ENCODE results near the gene KCNQ1. TPM values are rescaled to one million over a fixed set of nuclear protein-coding genes. Genes with fewer than 3 reads are reported as not detected.

Gene KCNQ1
- total RNA-seq, 1 experiment from 2014 or later, result 2.3 TPM

- Histone ChIP-seq H2BK5ac (ENCODE audit: insufficient read length, low read length) (no peak overlapping the region), H2BK15ac (ENCODE audit: low read depth, low read length) (no peak overlapping the region), H3K4me2 (ENCODE audit: insufficient read depth, insufficient read length, low read length) (no peak overlapping the region), H2AFZ (ENCODE audit: low read length) (no peak overlapping the region), H2BK20ac (ENCODE audit: low read depth, low read length, poor library complexity, severe bottlenecking) (no peak overlapping the region), H2BK12ac (ENCODE audit: insufficient read length, low read depth, low read length) (no peak overlapping the region), H3K9me3 (ENCODE audit: control insufficient read depth, low read depth, low read length) (no peaks in the 10 kb centered on the region), H3K23me2 (ENCODE audit: insufficient read length, low read depth, low read length, poor library complexity, severe bottlenecking) (no peaks in the 10 kb centered on the region), H3K27ac (ENCODE audit: insufficient read length, low read depth, low read length) (no peak overlapping the region), H3T11ph (ENCODE audit: low read length) (no peak overlapping the region), H2BK120ac (ENCODE audit: low read depth, low read length, poor library complexity, severe bottlenecking) (no peak overlapping the region), H4K5ac (ENCODE audit: insufficient read length, low read depth, low read length) (no peak overlapping the region), H4K8ac (replicated peaks; ENCODE audit: insufficient read length, low read depth, low read length) (no peak overlapping the region), H2AK5ac (ENCODE audit: insufficient read length, low read length) (no peak overlapping the region), H3K14ac (ENCODE audit: insufficient read depth, low read length) (no peak overlapping the region), H4K20me1 (ENCODE audit: control insufficient read depth, insufficient read depth, insufficient read length) (no peaks in the 10 kb centered on the region), H3K27me3 (ENCODE audit: insufficient read depth, low read length) (no peaks in the 10 kb centered on the region; the same call in 1 of the 2 replicates), H3K79me1 (ENCODE audit: insufficient read depth, low read depth, low read length, poor library complexity, severe bottlenecking) (no peaks in the 10 kb centered on the region), H3K9ac (ENCODE audit: extremely low read depth, insufficient read length, low read length) (no peak overlapping the region), H3K79me2 (ENCODE audit: insufficient read depth, low read length) (no peaks in the 10 kb centered on the region), H3K18ac (ENCODE audit: insufficient read length, low read depth, low read length) (no peak overlapping the region), H3K56ac (ENCODE audit: insufficient read length, low read depth, low read length) (no peak overlapping the region), H4K91ac (ENCODE audit: insufficient read length, low read depth, low read length) (no peak overlapping the region), H3K4ac (ENCODE audit: low read depth, low read length) (no peak overlapping the region), H3K23ac (ENCODE audit: insufficient read length, low read depth, low read length) (no peak overlapping the region), H3K4me1 (ENCODE audit: insufficient read depth, low read length) (no peaks in the 10 kb centered on the region)
- Mint-ChIP-seq H3K36me3 (ENCODE audit: insufficient read depth in 1 of 3, low read depth in 3 of 3) (no peaks in the 10 kb centered on the region), H3K27me3 (ENCODE audit: low read depth) (peaks cover 13% of the 10 kb centered on the region), H3K9me3 (no peaks in the 10 kb centered on the region; a peak in 2 of 5 replicates), H3K4me1 (no peaks in the 10 kb centered on the region), H3K4me3 (no peak overlapping the region), H3K27ac (no peak overlapping the region)
- TF ChIP-seq, protein P1, sequence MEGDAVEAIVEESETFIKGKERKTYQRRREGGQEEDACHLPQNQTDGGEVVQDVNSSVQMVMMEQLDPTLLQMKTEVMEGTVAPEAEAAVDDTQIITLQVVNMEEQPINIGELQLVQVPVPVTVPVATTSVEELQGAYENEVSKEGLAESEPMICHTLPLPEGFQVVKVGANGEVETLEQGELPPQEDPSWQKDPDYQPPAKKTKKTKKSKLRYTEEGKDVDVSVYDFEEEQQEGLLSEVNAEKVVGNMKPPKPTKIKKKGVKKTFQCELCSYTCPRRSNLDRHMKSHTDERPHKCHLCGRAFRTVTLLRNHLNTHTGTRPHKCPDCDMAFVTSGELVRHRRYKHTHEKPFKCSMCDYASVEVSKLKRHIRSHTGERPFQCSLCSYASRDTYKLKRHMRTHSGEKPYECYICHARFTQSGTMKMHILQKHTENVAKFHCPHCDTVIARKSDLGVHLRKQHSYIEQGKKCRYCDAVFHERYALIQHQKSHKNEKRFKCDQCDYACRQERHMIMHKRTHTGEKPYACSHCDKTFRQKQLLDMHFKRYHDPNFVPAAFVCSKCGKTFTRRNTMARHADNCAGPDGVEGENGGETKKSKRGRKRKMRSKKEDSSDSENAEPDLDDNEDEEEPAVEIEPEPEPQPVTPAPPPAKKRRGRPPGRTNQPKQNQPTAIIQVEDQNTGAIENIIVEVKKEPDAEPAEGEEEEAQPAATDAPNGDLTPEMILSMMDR (conservative IDR thresholded peaks at IDR 0.05), result no peak
- DNase-seq, result no peak
- no CpG with 5 or more reads among the region's 13 CpGs for WGBS (ENCODE audit: extremely low coverage, insufficient read length, low lambda C conversion rate)
Observed at GRCh38 chr11:2426221-2426620, 18.6 kb upstream of the KCNQ1 start.

Measured in H9 (cell line).